ENCODE measurements around the gene RPS6KA5.
A peak's percentile ranks its signal among the peaks of the same experiment; 100 is the strongest.

RPS6KA5 gene

DNA sequence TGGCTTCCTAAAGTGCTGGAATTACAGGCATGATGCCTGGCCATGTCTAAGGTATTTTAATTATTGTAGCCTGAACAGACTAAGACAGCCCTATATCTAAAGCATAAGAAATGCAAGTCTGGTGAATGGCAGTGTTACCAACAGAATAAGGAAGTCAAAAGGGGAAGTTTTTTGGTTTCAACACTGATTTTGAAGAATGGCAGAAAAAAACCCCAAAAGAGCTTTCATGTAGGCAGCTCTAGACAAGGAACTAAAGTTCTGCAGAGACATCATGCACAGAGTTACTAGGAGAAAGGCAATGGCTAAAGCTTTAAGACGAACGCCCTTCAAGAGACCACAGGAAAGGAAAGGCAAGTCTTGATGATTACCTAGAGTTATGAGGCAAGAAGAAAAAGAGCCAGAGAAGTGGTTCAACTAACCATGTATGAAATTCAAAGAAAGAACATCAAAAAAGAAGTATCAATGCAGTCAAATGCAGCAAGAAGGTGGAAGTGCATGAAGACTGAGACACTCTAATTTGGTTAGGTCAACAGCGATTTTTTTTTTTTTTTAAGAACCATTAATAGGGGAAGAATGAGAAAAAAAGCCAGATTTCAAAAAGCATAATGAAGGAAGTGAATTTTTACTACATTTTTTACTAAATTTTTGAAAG lies 50.8 kb downstream of the RPS6KA5 start:
- no peaks in the 10 kb centered on the region for H4K20me1 ChIP-seq (ENCODE audit: insufficient read depth, low read length)
- no peak overlapping the region for H2AFZ ChIP-seq (ENCODE audit: low read length)
- H3F3A ChIP-seq (ENCODE audit: insufficient read depth, low read length): 0 out of 2 replicates have a peak, but pooled peaks cover 6% of the 10 kb centered on the region
- no peak for TF ChIP-seq EZH2 (IDR thresholded peaks at IDR 0.05; ENCODE audit: borderline replicate concordance, low read length)
- TF ChIP-seq, protein P1, sequence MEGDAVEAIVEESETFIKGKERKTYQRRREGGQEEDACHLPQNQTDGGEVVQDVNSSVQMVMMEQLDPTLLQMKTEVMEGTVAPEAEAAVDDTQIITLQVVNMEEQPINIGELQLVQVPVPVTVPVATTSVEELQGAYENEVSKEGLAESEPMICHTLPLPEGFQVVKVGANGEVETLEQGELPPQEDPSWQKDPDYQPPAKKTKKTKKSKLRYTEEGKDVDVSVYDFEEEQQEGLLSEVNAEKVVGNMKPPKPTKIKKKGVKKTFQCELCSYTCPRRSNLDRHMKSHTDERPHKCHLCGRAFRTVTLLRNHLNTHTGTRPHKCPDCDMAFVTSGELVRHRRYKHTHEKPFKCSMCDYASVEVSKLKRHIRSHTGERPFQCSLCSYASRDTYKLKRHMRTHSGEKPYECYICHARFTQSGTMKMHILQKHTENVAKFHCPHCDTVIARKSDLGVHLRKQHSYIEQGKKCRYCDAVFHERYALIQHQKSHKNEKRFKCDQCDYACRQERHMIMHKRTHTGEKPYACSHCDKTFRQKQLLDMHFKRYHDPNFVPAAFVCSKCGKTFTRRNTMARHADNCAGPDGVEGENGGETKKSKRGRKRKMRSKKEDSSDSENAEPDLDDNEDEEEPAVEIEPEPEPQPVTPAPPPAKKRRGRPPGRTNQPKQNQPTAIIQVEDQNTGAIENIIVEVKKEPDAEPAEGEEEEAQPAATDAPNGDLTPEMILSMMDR (IDR thresholded peaks at IDR 0.05; ENCODE audit: low read length): no peak
- no peaks in the 10 kb centered on the region for H3K9me3 ChIP-seq (ENCODE audit: low read length)
- H3K79me2 ChIP-seq (ENCODE audit: insufficient read depth, low read length): no peaks in the 10 kb centered on the region
- peak overlapping the region; percentile 18; the same call in 1 of the 2 replicates for H3K4me2 ChIP-seq (ENCODE audit: low read length)
- no peaks in the 10 kb centered on the region for H3K9me2 ChIP-seq (ENCODE audit: low read depth, low read length)
- H3K36me3 ChIP-seq (ENCODE audit: insufficient read depth, low read length): no peaks in the 10 kb centered on the region
- peak overlapping the region; percentile 37 for H3K27ac ChIP-seq (ENCODE audit: low read depth, low read length, poor library complexity, severe bottlenecking)
- H3K4me1 ChIP-seq (ENCODE audit: insufficient read depth, low read length, severe bottlenecking): peaks cover 18% of the 10 kb centered on the region
- no peak overlapping the region for H3K9ac ChIP-seq (ENCODE audit: low read length)
- H3K4me3 ChIP-seq (ENCODE audit: low read depth, low read length, poor library complexity, severe bottlenecking): no peak overlapping the region
- no peaks in the 10 kb centered on the region for H3K27me3 ChIP-seq (ENCODE audit: insufficient read depth, low read length)

DNA sequence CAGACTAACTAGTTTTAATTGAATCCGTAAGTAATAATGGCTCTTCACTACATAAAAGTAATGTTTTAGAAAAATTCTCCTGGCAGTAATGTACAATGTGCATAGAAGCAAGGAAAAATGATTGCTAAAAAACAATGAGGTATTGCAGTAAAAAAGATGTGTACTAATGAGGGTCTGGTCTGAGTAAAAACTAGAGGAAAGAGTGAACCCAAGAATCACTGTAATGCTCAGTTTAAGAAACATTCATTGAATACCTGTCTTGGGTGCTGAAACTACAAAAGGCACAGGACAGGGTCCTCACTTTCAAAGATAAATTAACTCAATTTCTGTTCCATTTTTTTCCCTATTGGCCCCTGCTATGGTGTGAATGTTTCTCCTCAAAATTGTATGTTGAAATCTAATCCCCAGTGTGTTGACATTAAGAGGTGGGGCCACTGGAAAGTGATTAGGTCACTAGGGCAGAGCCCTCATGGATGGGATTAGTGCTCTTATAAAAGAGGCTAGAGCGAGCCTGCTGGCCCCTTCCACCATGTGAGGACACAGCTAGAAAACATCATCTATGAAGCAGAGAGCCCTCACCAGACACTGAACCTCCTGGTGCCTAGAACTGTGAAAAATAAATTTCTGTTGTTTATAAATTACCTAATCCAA lies 51.6 kb downstream of the RPS6KA5 start:
- H2AFZ ChIP-seq (ENCODE audit: low read length): no peak overlapping the region
- H3K27ac ChIP-seq (ENCODE audit: low read depth, low read length, poor library complexity, severe bottlenecking): no peak overlapping the region
- no peaks in the 10 kb centered on the region for H3K27me3 ChIP-seq (ENCODE audit: insufficient read depth, low read length)
- H3K4me1 ChIP-seq (ENCODE audit: insufficient read depth, low read length, severe bottlenecking): peaks cover 18% of the 10 kb centered on the region
- H3K36me3 ChIP-seq (ENCODE audit: insufficient read depth, low read length): no peaks in the 10 kb centered on the region
- no peak for TF ChIP-seq EZH2 (IDR thresholded peaks at IDR 0.05; ENCODE audit: borderline replicate concordance, low read length)
- TF ChIP-seq, protein P1 (IDR thresholded peaks at IDR 0.05; ENCODE audit: low read length): no peak
- no peaks in the 10 kb centered on the region for H3K9me3 ChIP-seq (ENCODE audit: low read length)
- no peak overlapping the region for H3K4me3 ChIP-seq (ENCODE audit: low read depth, low read length, poor library complexity, severe bottlenecking)
- H4K20me1 ChIP-seq (ENCODE audit: insufficient read depth, low read length): no peaks in the 10 kb centered on the region
- no peaks in the 10 kb centered on the region for H3K79me2 ChIP-seq (ENCODE audit: insufficient read depth, low read length)
- H3K4me2 ChIP-seq (ENCODE audit: low read length): no peak overlapping the region
- H3K9me2 ChIP-seq (ENCODE audit: low read depth, low read length): no peaks in the 10 kb centered on the region
- 0 out of 2 replicates have a peak, but pooled peaks cover 6% of the 10 kb centered on the region for H3F3A ChIP-seq (ENCODE audit: insufficient read depth, low read length)
- no peak overlapping the region for H3K9ac ChIP-seq (ENCODE audit: low read length)

DNA sequence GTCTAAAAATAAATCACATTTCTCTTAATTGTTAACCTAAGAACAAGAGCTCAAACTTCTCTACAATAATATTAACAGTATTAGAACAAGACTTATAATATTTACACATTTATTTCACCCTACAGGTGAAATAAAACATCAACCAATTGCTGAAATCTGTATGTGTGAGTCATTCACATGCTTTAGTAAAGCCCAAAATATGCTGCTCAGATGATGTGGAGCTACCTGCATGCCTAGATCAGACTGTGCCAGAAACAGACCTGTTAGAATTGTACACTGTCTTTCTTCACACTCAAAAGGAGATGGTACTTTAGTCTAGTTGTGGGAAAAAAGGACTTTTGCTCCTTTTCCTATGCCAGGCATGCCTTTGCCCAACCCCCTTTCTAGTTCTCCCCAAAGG lies 54.7 kb downstream of the RPS6KA5 start:
- Histone ChIP-seq H2AFZ (ENCODE audit: low read length) (no peak overlapping the region), H3K9ac (ENCODE audit: low read length) (no peak overlapping the region), H3K4me1 (ENCODE audit: insufficient read depth, low read length, severe bottlenecking) (peaks cover 18% of the 10 kb centered on the region), H4K20me1 (ENCODE audit: insufficient read depth, low read length) (no peaks in the 10 kb centered on the region), H3F3A (ENCODE audit: insufficient read depth, low read length) (0 out of 2 replicates have a peak, but pooled peaks cover 6% of the 10 kb centered on the region), H3K27me3 (ENCODE audit: insufficient read depth, low read length) (no peaks in the 10 kb centered on the region), H3K36me3 (ENCODE audit: insufficient read depth, low read length) (no peaks in the 10 kb centered on the region), H3K4me2 (ENCODE audit: low read length) (no peak overlapping the region), H3K4me3 (ENCODE audit: low read depth, low read length, poor library complexity, severe bottlenecking) (no peak overlapping the region), H3K9me3 (ENCODE audit: low read length) (no peaks in the 10 kb centered on the region), H3K79me2 (ENCODE audit: insufficient read depth, low read length) (no peaks in the 10 kb centered on the region), H3K9me2 (ENCODE audit: low read depth, low read length) (no peaks in the 10 kb centered on the region), H3K27ac (ENCODE audit: low read depth, low read length, poor library complexity, severe bottlenecking) (no peak overlapping the region)
- TF ChIP-seq, protein P1 (IDR thresholded peaks at IDR 0.05; ENCODE audit: low read length): no peak
- no peak for TF ChIP-seq EZH2 (IDR thresholded peaks at IDR 0.05; ENCODE audit: borderline replicate concordance, low read length)
